HG02798 (cell line): ENCODE measurements around the gene CDH4.

Experiments used
- ATAC-seq: cut with Tn5 transposase; IDR thresholded peaks from one replicate; pipeline ENCODE4 v1.9.1; 2021; ENCODE audit warnings: mild to moderate bottlenecking; ENCODE audit not compliant: unreplicated experiment, poor library complexity

CDH4 gene

GRCh38 chr20:61605862-61606557 lies 353.9 kb downstream of the CDH4 start:
- ATAC-seq, result no peak

- no peak for ATAC-seq
Measured at GRCh38 chr20:61608275-61609085, 356.4 kb downstream of the CDH4 start.

- ATAC-seq, result no peak
Measured at GRCh38 chr20:61609461-61609860, 357.4 kb downstream of the CDH4 start.

GRCh38 chr20:61611401-61612180 lies 359.5 kb downstream of the CDH4 start:
- ATAC-seq, result no peak

GRCh38 chr20:61613917-61614705 lies 362.1 kb downstream of the CDH4 start:
- ATAC-seq, result no peak

GRCh38 chr20:61614706-61615100 lies 362.6 kb downstream of the CDH4 start:
- ATAC-seq, result no peak

GRCh38 chr20:61615806-61616205 lies 363.7 kb downstream of the CDH4 start:
- no peak for ATAC-seq

- no peak for ATAC-seq
Measured at GRCh38 chr20:61619751-61620150, 367.7 kb downstream of the CDH4 start.

GRCh38 chr20:61620174-61620573 lies 368.1 kb downstream of the CDH4 start:
- no peak for ATAC-seq

GRCh38 chr20:61621035-61621730 lies 369.1 kb downstream of the CDH4 start:
- no peak for ATAC-seq

GRCh38 chr20:61621852-61622251 lies 369.8 kb downstream of the CDH4 start:
- ATAC-seq, result no peak

GRCh38 chr20:61623451-61623850 lies 371.4 kb downstream of the CDH4 start:
- no peak for ATAC-seq

GRCh38 chr20:61625246-61625645 lies 373.2 kb downstream of the CDH4 start:
- no peak for ATAC-seq

- ATAC-seq, result no peak
Measured at GRCh38 chr20:61626412-61626811, 374.4 kb downstream of the CDH4 start.

GRCh38 chr20:61627791-61628415 lies 375.8 kb downstream of the CDH4 start:
- no peak for ATAC-seq

GRCh38 chr20:61628480-61628879 lies 376.4 kb downstream of the CDH4 start:
- ATAC-seq, result no peak

GRCh38 chr20:61628901-61629601 lies 377.0 kb downstream of the CDH4 start:
- ATAC-seq, result no peak

- no peak for ATAC-seq
Measured at GRCh38 chr20:61629602-61630390, 377.7 kb downstream of the CDH4 start.
